WI38 (cell line): ENCODE measurements around the gene ZNF346.

Experiments
- H3K4me3 ChIP-seq: 2 replicates; pipeline ENCODE4 v1.5.1; 2011; ENCODE audit warnings: low read depth, mild to moderate bottlenecking, control low read depth, low read length
- CTCF ChIP-seq: IDR thresholded peaks from 2 replicates; pipeline ENCODE4 v1.5.1; 2012; ENCODE audit warnings: low read depth, mild to moderate bottlenecking, control low read depth, low read length

The ZNF346 gene

GRCh38 chr5:177100714-177101121 is 78.2 kb downstream of the ZNF346 start:
- no peak overlapping the region for H3K4me3 ChIP-seq
- no peak for TF ChIP-seq CTCF

GRCh38 chr5:177103523-177104253 is 81.2 kb downstream of the ZNF346 start:
- H3K4me3 ChIP-seq, result no peak overlapping the region

GRCh38 chr5:177105691-177106476 is 83.4 kb downstream of the ZNF346 start:
- no peak overlapping the region for H3K4me3 ChIP-seq
- TF ChIP-seq CTCF, result no peak

More at GRCh38 chr5:177103523-177104253, 81.2 kb downstream of the ZNF346 start:
- no peak for TF ChIP-seq CTCF

GRCh38 chr5:177107159-177107558 is 84.7 kb downstream of the ZNF346 start:
- no peak for TF ChIP-seq CTCF
- no peak overlapping the region for H3K4me3 ChIP-seq

GRCh38 chr5:177109810-177110209 is 87.3 kb downstream of the ZNF346 start:
- H3K4me3 ChIP-seq, result no peak overlapping the region
- TF ChIP-seq CTCF, result no peak

GRCh38 chr5:177111720-177112394 is 89.4 kb downstream of the ZNF346 start:
- peak; percentile 98 for TF ChIP-seq CTCF
- H3K4me3 ChIP-seq, result no peak overlapping the region
